Mucosa of descending colon (tissue), 3 donors: Measurements from ENCODE around the gene TMPRSS6. TPM values are rescaled to one million over a fixed set of nuclear protein-coding genes. Genes with fewer than 3 reads are reported as not detected.
A peak's percentile ranks its signal among the peaks of the same experiment; 100 is the strongest.

Source experiments
- ATAC-seq: fragments of 200-7000 bp; cut with Tn5 transposase; one replicate; pipeline ENCODE4 v1.9.1; 2020; ENCODE audit warnings: mild to moderate bottlenecking, moderate library complexity
- DNase-seq, 3 donors: peaks; one replicate each; pipeline ENCODE4 v3.0.0-alpha.2; 2020
- H3K36me3 ChIP-seq: fragments of 200-600 bp; one replicate; pipeline ENCODE4 v1.8.0; 2021; ENCODE audit warnings: low read depth, mild to moderate bottlenecking
- H3K4me1 ChIP-seq: fragments of 200-600 bp; one replicate; pipeline ENCODE4 v1.8.0; 2021; ENCODE audit warnings: low read depth, mild to moderate bottlenecking
- H3K4me3 ChIP-seq: fragments of 200-600 bp; one replicate; pipeline ENCODE4 v1.8.0; 2021; ENCODE audit warnings: mild to moderate bottlenecking
- H3K9me3 ChIP-seq: fragments of 200-600 bp; one replicate; pipeline ENCODE4 v1.8.0; 2021; ENCODE audit warnings: mild to moderate bottlenecking
- intact Hi-C, 2 donors: fragments of 100-400 bp; cut with DNase I in 1 of 2; cut with micrococcal nuclease in 1 of 2; formaldehyde crosslinking; loops; one replicate each; pipeline versions ENCODE4 v1.11.0 to v1.11.1; 2022; cut with DNase I, micrococcal nuclease
- total RNA-seq, 3 donors: library from RNA; stranded (reverse); fragmentation: NEBNext Ultra II Directional in 2 of 3; extraction: Animal tissue kit (Norgen Biotek cat#: 25700) in 2 of 3; gene quantifications; one replicate each; pipeline versions ENCODE4 v1.2.1 to v1.2.4, GENCODE V29; 2021 to 2023
- TF ChIP-seq, protein P1 (sequence below): fragments of 200-600 bp; IDR thresholded peaks from one replicate; pipeline ENCODE4 v1.8.0; 2022; ENCODE audit warnings: antibody characterized with exemption, mild to moderate bottlenecking
- donor health status: DM: no; HTN: no; CAD: no; lungs with moderate emphysema.
- donor health status: DM: no; HTN: no; CAD: no.
- donor health status: DM: no; HTN: yes; CAD: no.

TMPRSS6 gene
- total RNA-seq, 3 donors from 2014 or later: 0.29 to 0.46 TPM; not detected in 1

DNA sequence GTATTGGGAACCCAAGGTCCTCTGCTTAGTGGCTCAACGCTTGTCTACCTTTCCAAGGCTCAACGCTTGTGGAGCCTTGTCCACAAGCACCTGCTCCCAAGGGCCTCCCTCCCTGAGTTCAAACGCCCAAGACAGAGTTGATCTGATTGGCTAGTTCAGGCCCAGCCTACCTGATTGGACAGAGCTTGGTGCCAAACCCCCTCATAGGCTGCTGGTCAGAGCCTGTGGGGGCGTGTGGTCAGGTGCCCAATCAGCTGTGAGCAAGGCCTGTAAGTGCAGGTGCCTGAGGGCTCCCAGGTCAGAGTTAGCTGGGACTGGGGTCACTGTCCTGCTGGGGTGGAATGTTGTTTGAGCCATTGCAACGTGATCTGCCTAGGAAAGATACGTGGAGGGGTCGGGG is 16.9 kb upstream of the TMPRSS6 start:
- Histone ChIP-seq H3K4me1 (no peaks in the 10 kb centered on the region), H3K4me3 (no peak overlapping the region), H3K36me3 (no peaks in the 10 kb centered on the region), H3K9me3 (no peaks in the 10 kb centered on the region)
- TF ChIP-seq, protein P1, sequence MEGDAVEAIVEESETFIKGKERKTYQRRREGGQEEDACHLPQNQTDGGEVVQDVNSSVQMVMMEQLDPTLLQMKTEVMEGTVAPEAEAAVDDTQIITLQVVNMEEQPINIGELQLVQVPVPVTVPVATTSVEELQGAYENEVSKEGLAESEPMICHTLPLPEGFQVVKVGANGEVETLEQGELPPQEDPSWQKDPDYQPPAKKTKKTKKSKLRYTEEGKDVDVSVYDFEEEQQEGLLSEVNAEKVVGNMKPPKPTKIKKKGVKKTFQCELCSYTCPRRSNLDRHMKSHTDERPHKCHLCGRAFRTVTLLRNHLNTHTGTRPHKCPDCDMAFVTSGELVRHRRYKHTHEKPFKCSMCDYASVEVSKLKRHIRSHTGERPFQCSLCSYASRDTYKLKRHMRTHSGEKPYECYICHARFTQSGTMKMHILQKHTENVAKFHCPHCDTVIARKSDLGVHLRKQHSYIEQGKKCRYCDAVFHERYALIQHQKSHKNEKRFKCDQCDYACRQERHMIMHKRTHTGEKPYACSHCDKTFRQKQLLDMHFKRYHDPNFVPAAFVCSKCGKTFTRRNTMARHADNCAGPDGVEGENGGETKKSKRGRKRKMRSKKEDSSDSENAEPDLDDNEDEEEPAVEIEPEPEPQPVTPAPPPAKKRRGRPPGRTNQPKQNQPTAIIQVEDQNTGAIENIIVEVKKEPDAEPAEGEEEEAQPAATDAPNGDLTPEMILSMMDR: no peak
- peak; percentile 15 for ATAC-seq
- intact Hi-C loops: no loop called here
- DNase-seq: no peak

DNA sequence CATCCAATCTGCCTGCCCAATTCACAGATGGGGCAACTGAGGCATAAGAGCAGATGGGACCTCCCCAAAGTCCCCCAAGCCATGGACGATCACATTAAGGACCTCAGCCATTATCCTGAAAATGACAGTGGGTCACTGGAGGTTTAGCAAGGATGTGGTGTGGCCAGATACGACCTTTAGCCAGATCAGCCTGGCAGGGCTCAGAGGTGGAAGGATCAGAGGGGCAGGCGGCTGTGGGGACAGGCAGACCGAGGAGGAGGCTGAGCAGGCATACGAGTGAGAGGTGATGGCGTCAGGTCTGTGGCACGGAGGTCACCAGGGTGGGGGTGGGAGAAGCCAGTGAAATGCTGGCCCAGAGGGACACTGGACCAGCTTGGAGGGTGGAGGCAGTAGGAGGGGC is 14.1 kb upstream of the TMPRSS6 start:
- TF ChIP-seq, protein P1: no peak
- Histone ChIP-seq H3K9me3 (no peaks in the 10 kb centered on the region), H3K4me3 (no peak overlapping the region), H3K4me1 (no peaks in the 10 kb centered on the region), H3K36me3 (no peaks in the 10 kb centered on the region)
- no peak for ATAC-seq
- no peak for DNase-seq
- intact Hi-C loops: no loop called here

DNA sequence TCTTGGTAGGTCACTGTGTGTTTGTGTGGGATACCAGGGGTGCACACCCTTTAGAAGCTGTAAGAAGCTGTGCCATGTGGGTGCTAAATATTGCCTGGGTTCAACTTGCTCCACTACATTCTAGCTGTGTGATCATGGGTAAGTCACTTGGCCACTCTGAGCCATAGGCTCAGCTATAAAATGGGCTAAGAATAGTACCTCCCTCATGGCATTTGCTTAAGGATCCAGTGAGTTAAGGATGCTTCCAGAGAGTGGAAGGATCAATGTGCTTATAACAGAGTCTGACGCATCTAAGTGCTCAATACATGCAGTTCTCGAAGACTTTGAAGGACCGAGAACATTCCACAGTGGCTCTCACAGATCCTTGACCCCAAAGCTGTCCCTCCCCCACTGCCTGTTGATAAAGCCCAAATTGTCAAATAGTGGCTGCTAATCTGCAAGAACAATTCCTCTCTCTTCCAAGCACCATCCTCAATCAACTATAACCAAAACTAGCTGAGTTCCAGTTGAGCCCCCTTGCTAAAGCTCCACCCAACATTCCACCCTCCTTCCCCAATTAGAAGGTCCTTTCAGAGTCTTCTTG is 13.2 kb upstream of the TMPRSS6 start:
- DNase-seq (no peak), ATAC-seq (no peak)
- no peak overlapping the region for H3K4me3 ChIP-seq
- no peaks in the 10 kb centered on the region for H3K36me3 ChIP-seq
- intact Hi-C loops: no loop called here
- no peaks in the 10 kb centered on the region for H3K4me1 ChIP-seq
- TF ChIP-seq, protein P1: no peak
- H3K9me3 ChIP-seq: no peaks in the 10 kb centered on the region

DNA sequence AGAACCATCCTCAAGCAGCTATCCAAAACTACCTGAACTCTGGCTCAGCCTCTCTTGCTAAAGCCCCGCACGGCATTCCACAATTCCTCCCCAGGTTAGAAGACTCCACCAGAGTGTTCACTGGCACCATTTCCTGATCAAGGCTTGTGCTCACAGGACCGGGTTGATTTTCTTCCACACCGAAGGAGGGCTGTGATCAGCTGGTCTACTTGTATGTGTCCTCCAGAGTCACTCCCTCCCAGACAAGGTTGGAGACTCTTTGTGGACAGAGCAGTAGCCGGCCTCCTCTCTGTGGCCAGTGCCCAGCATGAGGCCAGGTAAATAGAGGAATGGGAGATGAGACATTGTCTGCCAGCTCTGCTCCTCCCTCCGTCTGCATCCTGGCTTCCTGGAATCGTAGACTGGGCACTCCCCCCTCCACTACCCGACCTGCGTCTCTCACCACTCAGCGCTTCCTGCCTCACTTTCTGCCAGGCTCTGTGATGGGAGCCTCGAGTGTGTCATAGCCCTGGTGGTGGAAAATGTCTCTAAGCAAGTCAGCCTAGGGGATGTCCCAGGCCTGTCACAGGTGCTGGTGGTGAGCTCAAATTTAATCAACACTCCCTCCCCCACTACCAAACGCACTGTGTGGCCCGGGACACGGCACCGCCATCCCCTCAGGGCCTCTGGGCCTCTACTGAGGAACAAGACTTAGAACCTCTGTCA is 12.5 kb upstream of the TMPRSS6 start:
- peak; percentile 47 to 74 (median 56) for DNase-seq
- peak; percentile 91 for ATAC-seq
- intact Hi-C loops: no loop called here
- TF ChIP-seq, protein P1: no peak
- Histone ChIP-seq H3K4me3 (no peak overlapping the region), H3K36me3 (no peaks in the 10 kb centered on the region), H3K9me3 (no peaks in the 10 kb centered on the region), H3K4me1 (no peaks in the 10 kb centered on the region)

DNA sequence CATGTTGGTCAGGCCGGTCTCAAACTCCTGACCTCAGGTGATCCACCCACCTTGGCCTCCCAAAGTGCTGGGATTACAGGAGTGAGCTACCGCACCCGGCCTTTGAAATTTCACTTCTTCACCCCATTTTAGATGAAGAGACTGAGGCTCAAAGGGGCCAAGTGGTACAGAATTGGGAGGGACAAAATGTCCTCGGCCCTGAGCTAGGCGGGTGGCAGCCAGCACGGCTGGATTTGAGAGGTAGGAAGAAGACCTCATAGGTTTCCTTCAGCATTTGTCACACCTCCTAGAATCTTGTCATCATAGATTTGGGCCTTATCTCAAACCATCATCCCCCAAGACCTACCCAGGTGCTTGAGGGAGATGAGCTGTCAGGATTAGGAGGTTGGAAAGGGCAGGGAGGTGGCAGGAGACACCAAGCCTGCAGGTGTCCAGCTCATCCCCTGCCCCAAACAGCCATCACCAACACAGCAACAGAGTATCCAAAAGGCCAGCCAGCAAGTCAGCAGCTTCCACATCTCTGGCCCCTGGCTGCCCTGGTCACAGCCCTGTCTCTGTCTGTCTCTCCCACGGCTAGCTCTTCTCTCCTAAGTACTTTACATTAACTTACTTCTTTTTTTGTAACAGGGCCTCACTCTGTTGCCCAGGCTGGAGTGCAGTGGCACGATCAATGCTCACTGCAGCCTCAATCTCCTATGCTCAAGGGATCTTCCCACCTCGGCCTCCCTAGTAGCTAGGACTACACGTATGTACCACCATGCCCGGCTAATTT is 11.2 kb upstream of the TMPRSS6 start:
- no peaks in the 10 kb centered on the region for H3K36me3 ChIP-seq
- H3K4me3 ChIP-seq: no peak overlapping the region
- H3K4me1 ChIP-seq: no peaks in the 10 kb centered on the region
- ATAC-seq: no peak
- intact Hi-C loops: no loop called here
- DNase-seq: no peak
- H3K9me3 ChIP-seq: no peaks in the 10 kb centered on the region
- TF ChIP-seq, protein P1: no peak
